Frontal cortex (tissue), 4 donors: ENCODE results near the gene NETO1. TPM values are rescaled to one million over a fixed set of nuclear protein-coding genes. Genes with fewer than 3 reads are reported as not detected.

Source experiments
- DNase-seq, 2 donors: peaks; one replicate each; pipeline ENCODE4 v3.0.0; 2012; ENCODE audit warnings: low spot score in 2 of 2
- FAIRE-seq: peaks from 2 replicates; lab custom pipeline; 2012; peaks lifted over from hg19 to GRCh38; lab: Jason Lieb, UNC
- total RNA-seq: library from RNA; depleted of rRNA; stranded (reverse); fragments of >200 nt; gene quantifications from one replicate; pipeline ENCODE4 v1.2.3, GENCODE V29; 2014
- donor health status: control.
- donor health status: control.
- donor health status: control.

Gene NETO1
- total RNA-seq = 44.4 TPM

DNA sequence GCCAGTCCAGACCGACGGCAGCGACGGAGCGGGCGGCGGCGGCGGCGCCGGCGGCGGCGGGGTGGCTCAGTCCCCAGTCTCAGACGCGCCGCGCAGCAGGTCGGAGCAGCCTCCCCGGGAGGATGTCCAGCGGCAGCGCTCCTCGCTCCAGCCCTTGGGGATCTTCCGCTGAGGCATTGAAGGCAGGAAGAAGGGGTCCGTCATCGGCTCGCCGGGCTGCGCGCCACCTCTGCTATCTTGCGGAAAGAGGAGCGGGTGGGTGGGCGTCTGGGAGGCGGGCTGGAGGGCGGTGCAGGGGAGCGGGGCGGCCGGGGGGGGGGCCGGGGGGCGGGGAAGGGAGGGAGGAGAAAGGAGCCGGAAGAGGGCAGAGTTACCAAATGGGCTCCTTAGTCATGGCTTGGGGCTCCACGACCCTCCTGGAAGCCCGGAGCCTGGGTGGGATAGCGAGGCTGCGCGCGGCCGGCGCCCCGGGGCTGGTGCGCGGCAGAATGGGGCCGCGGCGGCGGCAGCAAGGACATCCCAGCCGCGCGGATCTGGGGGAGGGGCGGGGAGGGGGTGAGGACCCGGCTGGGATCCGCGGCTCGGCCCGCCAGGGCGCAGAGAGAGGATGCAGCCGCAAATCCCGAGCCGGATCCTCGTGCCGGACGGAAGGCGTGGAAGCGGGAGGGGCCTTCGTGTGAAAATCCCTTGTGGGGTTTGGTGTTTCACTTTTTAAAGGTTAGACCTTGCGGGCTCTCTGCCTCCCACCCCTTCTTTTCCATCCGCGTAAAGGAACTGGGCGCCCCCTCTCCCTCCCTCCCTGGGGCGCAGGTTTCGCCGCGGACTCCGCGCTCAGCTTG lies at the start of gene NETO1:
Gene NETO1, minus strand, starts transcription at position 242 of the 839 bp plus-strand sequence. CDS start 696 bp downstream, outside the sequence.
- FAIRE-seq = no peak
- peak; percentile 35 to 46 for DNase-seq

DNA sequence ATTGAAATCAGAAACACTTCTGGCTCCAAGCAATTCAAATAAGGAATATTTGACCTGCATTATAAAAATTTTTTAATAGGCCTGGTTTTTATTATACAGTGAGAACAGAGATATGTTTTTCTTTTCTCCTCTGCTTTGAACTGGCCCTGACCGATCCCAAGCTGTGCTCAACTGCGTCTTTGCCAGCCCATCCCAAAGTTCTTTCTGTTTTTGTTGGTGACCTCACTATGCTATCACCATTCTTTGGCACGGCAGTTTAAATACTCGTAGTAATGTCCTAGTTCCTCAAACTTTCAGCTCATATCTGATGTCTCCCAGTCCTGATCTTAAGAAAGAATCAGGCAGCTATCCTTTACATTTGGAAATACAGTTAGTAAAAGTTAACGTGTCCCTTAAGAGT lies 42.3 kb upstream of the NETO1 start:
- DNase-seq (no peak), FAIRE-seq (no peak)

DNA sequence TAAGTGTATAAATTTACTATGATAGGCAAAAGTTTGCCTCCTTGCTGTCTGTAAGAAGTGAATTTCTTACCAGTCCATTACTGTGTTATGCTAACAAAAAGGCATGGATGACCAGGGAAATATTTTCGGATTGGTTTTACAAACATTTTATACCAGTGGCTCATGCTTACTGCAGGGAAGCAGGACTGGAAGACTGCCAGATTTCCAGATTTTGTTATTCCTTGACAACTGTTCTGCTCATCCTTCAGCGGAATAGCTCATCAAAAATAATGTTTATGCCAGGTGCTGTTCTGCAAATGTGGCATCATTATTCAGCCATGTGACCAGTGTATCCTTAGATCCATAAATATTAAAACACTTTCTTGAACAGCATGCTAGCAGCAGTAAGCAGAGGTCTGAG lies 40.4 kb upstream of the NETO1 start:
- FAIRE-seq (no peak), DNase-seq (no peak)

DNA sequence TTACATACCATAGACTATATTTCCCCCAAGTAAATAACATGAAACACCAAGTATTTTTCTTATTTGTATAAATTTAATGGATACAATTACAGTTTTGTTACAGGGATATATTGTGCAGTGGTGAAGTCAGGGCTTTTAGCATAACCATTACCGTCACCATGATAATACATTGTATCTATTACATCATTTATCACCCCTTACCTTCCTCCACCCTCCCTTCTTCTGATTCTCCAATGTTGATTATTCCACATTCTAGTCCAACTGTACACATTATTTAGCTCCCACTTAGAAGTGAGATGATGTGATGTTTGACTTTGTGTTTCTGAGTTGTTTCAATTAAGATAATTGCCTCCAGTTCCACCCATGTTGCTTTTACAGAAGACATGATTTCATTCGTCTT lies 35.2 kb upstream of the NETO1 start:
- FAIRE-seq = no peak

GRCh38 chr18:72899338-72899737 lies 31.6 kb upstream of the NETO1 start:
- FAIRE-seq (no peak), DNase-seq (no peak)

More for the DNA sequence above, 35.2 kb upstream of the NETO1 start:
- no peak for DNase-seq

DNA sequence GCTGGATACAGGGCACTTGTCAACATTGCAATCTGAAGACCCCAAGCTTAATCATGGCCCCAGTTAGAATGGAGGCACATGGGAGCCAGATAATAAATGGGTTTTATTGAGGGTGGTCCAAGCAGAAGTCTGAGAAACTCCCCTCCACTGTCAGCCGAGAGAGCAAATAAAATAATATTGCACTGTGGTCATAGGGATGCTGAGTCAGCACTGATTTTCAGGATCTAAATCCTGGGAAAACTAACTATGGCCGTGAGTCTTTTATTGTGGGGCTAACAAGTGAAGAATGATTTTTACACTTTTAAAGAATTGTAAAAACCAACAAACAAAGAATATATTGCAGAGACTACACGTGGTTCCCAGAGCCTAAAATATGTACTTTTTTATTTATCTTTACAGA lies 31.1 kb upstream of the NETO1 start:
- DNase-seq = no peak
- no peak for FAIRE-seq

- FAIRE-seq (no peak), DNase-seq (no peak)
Measured at GRCh38 chr18:72895548-72895947, 27.8 kb upstream of the NETO1 start.

DNA sequence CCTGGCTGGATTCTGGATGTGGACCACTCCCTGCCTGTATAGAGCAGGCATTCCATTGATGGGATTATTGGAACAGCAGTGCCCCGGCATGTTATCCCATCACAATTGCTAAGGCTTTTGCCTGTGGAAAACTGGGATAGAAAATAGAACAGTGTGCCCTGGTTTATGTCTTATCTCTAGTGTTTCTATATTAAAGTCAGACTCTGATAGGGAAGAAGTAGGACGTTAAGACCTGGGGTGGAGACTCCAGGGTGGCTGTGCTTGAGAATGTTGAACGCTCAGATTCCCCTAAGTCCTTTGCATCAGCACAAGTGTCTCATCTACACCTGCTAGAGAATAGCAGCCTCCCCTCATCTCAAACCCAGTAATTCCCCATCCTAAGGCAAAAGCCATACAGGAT lies 10.8 kb upstream of the NETO1 start:
- FAIRE-seq (no peak), DNase-seq (no peak)

- FAIRE-seq (no peak), DNase-seq (no peak)
Measured at GRCh38 chr18:72878143-72878542, 10.4 kb upstream of the NETO1 start.

- FAIRE-seq (no peak), DNase-seq (no peak)
Measured at GRCh38 chr18:72871091-72871490, 3.3 kb upstream of the NETO1 start.

GRCh38 chr18:72869226-72870185 lies 1.7 kb upstream of the NETO1 start:
- peak in 1 of 2 donors; percentile 35 for DNase-seq
- FAIRE-seq = no peak

- peak in 1 of 2 donors; percentile 28 for DNase-seq
- no peak for FAIRE-seq
Measured at GRCh38 chr18:72868585-72869225, 918 bp upstream of the NETO1 start.

GRCh38 chr18:72866901-72867745 lies 664 bp downstream of the NETO1 start:
- FAIRE-seq (no peak), DNase-seq (no peak)

DNA sequence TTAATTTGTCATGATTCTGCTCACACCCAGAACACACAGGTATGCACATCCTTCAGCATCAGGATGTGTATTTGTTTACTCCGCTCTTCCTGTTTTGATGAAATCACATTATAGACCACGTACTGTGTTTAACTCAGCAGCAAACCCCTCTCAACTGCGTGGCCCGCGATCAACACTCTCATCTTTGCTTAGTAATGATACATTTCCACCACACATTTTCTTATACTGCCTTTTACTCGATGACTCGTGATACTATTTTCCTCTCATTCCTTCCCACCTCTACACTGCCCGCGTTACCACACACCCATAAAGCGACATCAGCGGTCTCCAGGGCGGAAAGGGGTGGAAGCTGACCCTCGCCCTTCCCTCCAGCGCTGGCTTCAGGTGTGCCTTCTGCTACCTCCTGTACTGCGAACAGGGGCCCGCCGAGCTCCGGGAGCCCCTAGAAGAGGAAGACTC lies 1.3 kb downstream of the NETO1 start:
- FAIRE-seq = no peak
- DNase-seq = no peak

DNA sequence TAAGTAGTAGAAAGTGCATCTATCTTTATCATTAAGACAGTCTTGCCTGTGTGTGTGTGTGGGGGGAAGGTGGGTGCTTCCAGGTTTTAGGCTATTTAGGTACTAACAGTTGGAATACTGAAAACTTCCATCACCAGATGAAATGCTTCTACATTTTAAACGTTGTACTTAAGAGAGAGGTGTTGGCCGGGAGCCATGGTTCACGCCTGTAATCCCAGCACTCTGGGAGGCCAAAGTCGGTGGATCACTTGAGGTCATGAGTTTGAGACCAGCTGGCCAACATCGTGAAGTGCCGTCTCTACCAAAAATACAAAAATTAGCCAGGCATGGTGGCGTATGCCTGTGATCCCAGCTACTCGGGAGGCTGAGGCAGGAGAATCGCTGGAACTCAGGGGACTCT lies 4.0 kb downstream of the NETO1 start:
- FAIRE-seq = no peak
- no peak for DNase-seq

GRCh38 chr18:72859088-72859487 lies 8.7 kb downstream of the NETO1 start:
- FAIRE-seq (no peak), DNase-seq (no peak)

DNA sequence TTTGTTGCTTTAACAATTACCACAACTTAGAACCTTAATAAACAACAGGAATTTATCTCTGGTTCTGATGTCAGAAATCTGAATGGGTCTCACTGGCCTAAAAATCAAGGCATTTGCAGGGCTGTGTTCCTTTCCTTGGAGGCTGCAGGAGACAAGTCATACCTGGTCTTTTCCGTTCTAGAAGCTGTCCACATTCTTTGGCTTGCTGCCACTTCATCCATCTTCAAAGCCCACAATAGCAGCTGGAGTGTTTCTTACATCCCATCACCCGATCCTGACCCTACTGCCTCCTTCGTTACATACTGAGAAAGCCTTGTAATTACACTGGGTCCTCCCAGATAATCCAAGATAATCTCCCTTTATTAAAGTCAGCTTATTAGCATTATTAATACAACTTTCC lies 18.1 kb downstream of the NETO1 start:
- DNase-seq = no peak
- FAIRE-seq = no peak

GRCh38 chr18:72848503-72849237 lies 19.1 kb downstream of the NETO1 start:
- DNase-seq (no peak), FAIRE-seq (no peak)

DNA sequence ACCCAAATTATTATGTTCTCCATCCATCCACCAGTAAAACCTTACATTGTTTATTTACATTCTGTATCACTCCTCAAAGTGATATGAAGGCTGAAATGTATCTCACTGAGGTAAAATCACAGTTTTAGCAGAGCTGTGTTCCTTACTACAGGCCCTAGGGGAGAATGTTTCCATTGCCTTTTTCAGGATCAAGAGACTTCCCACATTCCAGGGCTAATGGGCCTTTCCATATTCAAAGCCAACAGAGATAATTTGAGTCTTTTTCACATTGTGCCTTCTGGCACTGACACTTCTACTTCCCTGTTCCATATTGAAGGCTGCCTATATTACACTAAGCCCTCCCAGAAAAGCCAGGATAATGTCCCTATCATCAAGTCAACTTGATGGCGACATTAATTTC lies 20.0 kb downstream of the NETO1 start:
- FAIRE-seq (no peak), DNase-seq (no peak)
